Astrocyte of the spinal cord (primary cell): ENCODE data around the gene CDYL.
"Not testable (repeated sequence)": the region's sequence is repeated elsewhere in the genome, so short reads cannot be mapped to it uniquely, and the experiment has no call there.

Experiments used
- DNase-seq: peaks from one replicate; pipeline ENCODE4 v3.0.0; 2011; ENCODE audit warnings: low read depth, low spot score
- H3K4me3 ChIP-seq: 2 replicates; pipeline ENCODE4 v1.5.1; 2011; ENCODE audit warnings: low read depth, mild to moderate bottlenecking, low read length, moderate library complexity
- CTCF ChIP-seq: IDR thresholded peaks from 2 replicates; pipeline ENCODE4 v1.5.1; 2012; ENCODE audit warnings: low read depth, mild to moderate bottlenecking, low read length, inconsistent platforms
- in situ Hi-C: cut with HindIII; loops from 2 replicates; pipeline ENCODE4 v1.10.0; 2017; ENCODE audit warnings: low sequenced_read_pairs

Gene CDYL

GRCh38 chr6:4844108-4844507 lies 67.9 kb downstream of the CDYL start:
- DNase-seq: no peak
- in situ Hi-C loops: no loop called here
- peak; percentile 29 for TF ChIP-seq CTCF
- H3K4me3 ChIP-seq: no peak overlapping the region

GRCh38 chr6:4846387-4846786 lies 70.2 kb downstream of the CDYL start:
- TF ChIP-seq CTCF: no peak
- in situ Hi-C loops: no loop called here
- no peak for DNase-seq
- no peak overlapping the region for H3K4me3 ChIP-seq

- H3K4me3 ChIP-seq: no peak overlapping the region
- in situ Hi-C loops: no loop called here
- peak; percentile 45 for TF ChIP-seq CTCF
- peak; percentile 17 for DNase-seq
These were observed 72.3 kb downstream of the CDYL start for GRCh38 chr6:4848382-4849068.

GRCh38 chr6:4849226-4850022 lies 73.2 kb downstream of the CDYL start:
- in situ Hi-C loops: no loop called here
- no peak overlapping the region for H3K4me3 ChIP-seq
- DNase-seq: no peak
- TF ChIP-seq CTCF: no peak

GRCh38 chr6:4851035-4851434 lies 74.8 kb downstream of the CDYL start:
- in situ Hi-C loops: no loop called here
- DNase-seq: no peak
- no peak overlapping the region for H3K4me3 ChIP-seq
- no peak for TF ChIP-seq CTCF

GRCh38 chr6:4852186-4852585 lies 76.0 kb downstream of the CDYL start:
- DNase-seq, in situ Hi-C loops, H3K4me3 ChIP-seq: not testable (repeated sequence)

- in situ Hi-C loops: no loop called here
- no peak overlapping the region for H3K4me3 ChIP-seq
- DNase-seq: no peak
- no peak for TF ChIP-seq CTCF
These were observed 76.7 kb downstream of the CDYL start for GRCh38 chr6:4852938-4853337.
